ENCODE data around the gene PTPRK.

- no peak for TF ChIP-seq ATF2 (CRISPR knock-in tag; IDR thresholded peaks at IDR 0.05)
- no peak for TF ChIP-seq NFIC (IDR thresholded peaks at IDR 0.05)
- no peak for TF ChIP-seq CEBPG (CRISPR knock-in tag; IDR thresholded peaks at IDR 0.05)
- TF ChIP-seq CEBPG (tag; conservative IDR thresholded peaks at IDR 0.05 in 1 of 2, IDR thresholded peaks at IDR 0.05 in 1 of 2) = no peak
- no peak for TF ChIP-seq ZNF121 (CRISPR knock-in tag; conservative IDR thresholded peaks at IDR 0.05)
- TF ChIP-seq DACH1 (IDR thresholded peaks at IDR 0.05; ENCODE audit: partially characterized antibody) = no peak
- TF ChIP-seq RAD21 (CRISPR knock-in tag; conservative IDR thresholded peaks at IDR 0.05 in 1 of 2, IDR thresholded peaks at IDR 0.05 in 1 of 2) = no peak
- no peak for TF ChIP-seq ZNF407 (IDR thresholded peaks at IDR 0.05; ENCODE audit: low read depth)
- TF ChIP-seq NFYB (IDR thresholded peaks at IDR 0.05; ENCODE audit: extremely low read depth, insufficient read length) = no peak
- TF ChIP-seq YBX1 (IDR thresholded peaks at IDR 0.05) = no peak
- TF ChIP-seq NCOA1 (IDR thresholded peaks at IDR 0.05; ENCODE audit: low read depth) = no peak
- no peak for TF ChIP-seq SIX5 (IDR thresholded peaks at IDR 0.05; ENCODE audit: borderline replicate concordance in 1 of 2, insufficient read depth in 1 of 2, low read depth in 1 of 2, low read length in 2 of 2)
- TF ChIP-seq ATF7 (IDR thresholded peaks at IDR 0.05) = no peak
- TF ChIP-seq RNF2 (IDR thresholded peaks at IDR 0.05) = no peak
Observed at GRCh38 chr6:128121610-128122009, 398.8 kb downstream of the PTPRK start.

Measured in K562 (cell line).